Hindlimb muscle (tissue), 1 donor: ENCODE data around the gene DBNL. TPM values are rescaled to one million over a fixed set of nuclear protein-coding genes. Genes with fewer than 3 reads are reported as not detected.

Experiments used
- DNase-seq: peaks from one replicate; pipeline ENCODE4 v3.0.0-alpha.2; 2013
- polyA plus RNA-seq: library from polyadenylated mRNA; unstranded; fragments of 120-200 nt; gene quantifications from one replicate; pipeline ENCODE4 v1.2.1, GENCODE V29; 2013; ENCODE audit not compliant: insufficient read length

DBNL gene
- polyA plus RNA-seq, 1 donor: 43.5 TPM

DNA sequence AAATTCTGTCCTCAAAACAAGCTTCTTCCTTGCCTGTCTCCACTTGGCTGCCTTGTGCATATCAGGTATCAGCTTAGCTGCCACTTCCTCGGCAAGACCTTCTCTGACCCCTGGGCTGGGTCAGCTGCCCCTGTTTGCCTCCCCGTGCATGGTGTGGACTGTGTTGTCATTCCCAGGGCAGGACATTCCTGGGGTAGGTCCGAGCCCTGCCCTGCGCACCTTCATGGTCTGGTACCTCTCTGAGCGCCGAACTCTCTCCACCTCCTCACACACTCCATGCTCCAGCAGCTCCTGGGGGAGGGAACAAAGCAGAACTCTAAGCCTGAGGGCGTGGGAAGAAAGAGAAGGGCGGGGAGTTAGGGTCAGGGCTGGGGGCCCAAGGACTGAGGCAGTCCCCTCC, 34.0 kb downstream of the DBNL start:
- no peak for DNase-seq

DNA sequence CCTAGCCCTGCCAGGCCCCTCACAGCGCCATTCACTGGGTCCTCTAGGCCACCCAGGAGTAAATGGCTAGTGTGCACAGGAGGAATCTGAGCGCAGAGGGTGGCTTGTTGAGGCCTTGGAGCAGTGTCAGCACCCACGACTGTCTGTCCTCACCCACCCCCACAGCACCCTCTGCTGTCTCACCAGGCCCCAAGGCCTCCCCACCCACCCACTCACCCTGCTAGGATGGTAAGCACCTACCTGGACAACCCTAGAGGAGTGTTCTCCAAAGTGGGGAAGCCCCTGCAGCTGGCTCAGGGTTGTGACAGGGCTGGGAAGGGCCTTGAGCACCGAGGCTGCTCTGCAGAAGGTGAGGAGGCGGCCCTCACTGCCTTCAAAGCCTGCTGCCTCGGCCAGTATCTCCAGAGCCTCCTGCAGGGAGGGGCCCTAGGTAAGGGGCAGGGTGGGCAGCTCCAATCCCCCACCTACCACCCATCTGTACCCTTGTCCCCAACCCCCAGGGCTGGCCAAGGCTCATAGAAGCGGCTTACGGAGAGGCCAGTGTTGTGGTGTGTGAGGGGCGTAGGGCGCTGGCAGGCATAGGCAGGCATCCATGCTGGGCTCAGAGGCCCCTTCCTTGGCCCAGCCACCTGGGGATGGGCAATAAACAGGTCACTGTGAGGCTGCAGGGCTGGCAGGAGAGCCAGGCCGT, 35.0 kb downstream of the DBNL start:
- DNase-seq: no peak

DNA sequence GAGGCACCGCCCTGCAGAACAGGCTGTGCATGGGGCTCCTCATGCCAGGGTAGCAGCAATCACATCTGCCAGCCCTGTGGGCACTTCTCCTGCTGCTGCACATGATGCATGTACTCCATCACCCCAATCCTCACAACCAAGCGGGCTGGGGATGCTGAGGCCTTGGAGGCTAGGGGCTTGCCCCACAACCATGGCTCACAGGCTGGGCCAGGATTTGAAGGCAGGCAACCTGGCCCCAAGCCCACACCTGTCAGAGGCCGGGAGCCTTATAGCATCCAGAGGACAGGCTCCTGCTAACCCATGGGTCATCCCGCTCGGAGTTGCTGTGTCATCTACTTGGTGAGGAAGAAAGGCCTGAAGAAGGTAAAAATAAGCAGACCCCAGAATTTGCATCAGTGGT, 35.6 kb downstream of the DBNL start:
- no peak for DNase-seq

DNA sequence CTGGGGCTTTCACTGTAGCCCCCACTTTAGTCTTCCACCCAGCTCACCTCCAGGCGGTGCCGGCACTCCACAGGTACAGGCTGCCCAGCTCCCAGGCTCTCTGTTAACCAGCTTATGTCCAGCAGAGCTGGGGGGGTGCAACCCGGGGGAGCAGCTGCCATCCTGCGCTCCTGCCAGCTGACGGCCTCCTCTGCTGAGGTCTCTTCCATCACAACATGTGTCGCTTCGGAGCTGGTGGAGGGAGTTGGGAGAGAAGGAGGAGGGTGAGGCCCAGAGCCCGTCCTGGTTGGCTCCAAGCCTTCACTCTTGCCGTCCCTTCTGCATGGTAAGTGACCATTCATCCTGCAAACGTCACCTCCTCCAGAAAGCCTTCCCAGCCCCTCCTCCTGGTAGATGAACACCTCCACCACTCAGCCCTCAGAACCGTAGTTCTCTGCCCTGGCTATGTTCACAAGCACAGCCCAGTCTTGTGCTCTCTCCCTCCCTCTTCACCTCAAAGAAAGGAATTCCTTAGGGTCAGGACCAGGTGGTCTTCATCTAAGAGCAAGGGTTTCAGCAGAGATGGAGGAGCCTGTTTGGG, 36.3 kb downstream of the DBNL start:
- DNase-seq: no peak

DNA sequence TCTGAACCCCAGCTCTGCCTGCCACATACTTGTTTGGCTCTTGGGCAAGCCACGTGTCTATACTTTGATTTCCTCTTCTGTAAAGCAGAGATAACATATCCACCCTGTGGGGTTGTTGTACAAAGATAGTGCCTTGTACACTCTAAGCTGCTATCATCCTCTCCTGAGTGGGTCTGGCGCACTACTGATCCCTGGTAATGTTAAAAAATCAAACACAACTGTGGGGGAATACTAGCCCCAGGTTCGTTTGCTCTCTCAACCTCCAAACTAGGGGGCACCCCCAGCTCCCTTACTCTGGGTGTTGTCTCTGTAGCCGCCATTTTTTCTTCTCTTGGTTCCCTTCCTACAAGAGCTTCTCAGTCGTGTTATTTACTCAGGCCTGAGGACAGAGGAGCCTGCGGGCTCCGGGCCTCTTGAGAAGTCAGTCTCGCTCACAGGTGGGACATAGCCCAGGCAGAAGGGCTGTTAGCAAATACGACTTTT, 36.8 kb downstream of the DBNL start:
- DNase-seq: no peak

DNA sequence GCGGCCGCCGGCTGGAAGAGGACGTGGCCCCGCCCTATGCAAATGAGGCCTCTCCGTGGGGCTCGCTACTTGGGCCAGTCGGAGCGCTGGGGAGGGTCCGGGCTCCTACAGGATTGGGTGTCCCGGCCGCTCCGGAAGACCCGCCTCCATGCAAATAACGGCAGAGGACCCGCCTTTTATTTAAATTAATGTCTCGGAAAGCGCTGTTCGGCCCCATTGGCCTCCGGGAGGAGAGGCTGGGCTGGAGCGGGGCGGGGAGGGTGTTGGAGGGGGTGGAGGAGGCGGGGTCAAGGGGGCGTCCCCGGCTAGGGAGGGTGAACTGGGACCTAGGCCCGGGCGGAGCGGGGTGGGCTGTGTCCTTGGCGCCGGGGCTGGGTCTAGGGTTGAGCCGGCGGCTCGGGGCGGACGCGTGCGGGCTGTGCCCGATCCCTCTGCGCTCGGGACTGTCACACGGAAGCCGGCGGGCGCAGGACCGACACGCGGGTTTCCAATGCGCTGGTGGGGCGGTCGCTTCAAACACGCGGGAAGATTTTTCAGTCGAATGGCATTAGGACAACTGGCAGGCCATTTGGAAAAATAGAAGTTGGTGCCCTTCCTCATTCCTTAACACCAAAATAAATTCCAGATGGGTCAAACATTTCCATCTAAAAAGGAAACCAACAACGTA, 38.2 kb downstream of the DBNL start:
- DNase-seq: peak; percentile 97

DNA sequence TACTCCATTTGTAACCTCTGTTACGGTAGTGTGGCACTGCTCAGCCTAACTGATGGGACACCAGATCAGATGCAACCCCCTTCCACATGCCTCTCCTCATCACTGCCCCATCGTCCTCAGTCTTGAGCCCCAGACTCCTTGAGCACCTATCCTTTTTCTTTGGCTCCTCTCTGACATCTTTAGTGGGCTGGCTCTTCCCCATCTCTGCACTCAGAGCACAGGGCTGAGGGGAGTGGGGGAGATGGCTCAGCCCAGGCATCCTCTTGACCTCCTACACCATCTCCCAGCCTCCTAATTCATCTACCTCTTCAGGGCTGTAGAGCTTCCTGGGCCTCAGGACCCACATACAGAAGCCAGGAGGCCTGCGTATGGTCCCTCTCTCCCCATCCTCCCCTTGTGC, 39.3 kb downstream of the DBNL start:
- no peak for DNase-seq

DNA sequence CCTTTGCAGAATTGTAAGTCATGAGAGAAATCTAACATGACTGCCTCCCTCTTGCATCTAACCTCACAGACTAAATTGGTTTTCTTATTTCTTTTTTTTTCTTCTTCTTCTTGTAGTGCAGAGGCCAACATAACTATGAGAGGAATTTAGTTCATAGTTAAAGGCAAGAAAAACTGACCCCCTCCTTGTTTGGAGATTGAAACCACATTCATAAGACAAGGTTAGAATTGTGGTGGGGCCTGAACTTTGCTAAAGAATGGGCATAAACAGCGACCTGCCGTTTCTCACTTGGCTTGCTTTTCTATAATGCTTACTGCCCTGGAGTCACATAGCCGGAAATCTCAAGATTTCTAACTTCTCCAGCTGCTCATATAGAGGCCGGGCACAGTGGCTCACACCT, 40.2 kb downstream of the DBNL start:
- no peak for DNase-seq

DNA sequence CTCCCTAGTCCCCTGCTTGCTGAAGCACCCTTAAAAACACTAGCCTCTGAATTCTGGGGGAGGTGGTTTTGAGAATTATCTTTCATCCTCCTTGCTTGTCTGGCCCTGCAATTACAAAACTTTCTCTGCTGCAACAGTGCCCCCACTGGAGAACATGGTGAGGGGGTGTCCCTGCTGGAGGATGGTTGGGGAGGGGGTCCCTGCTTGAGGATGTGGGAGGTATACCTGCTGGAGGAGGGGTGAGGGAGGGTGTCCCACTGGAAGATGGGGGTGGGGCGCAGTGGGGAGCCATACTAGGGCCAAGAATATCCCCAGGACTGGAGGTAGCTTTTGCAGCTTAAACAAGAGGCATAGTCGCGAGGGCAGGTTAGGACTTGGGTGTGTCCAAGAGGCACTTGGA, 41.0 kb downstream of the DBNL start:
- no peak for DNase-seq

DNA sequence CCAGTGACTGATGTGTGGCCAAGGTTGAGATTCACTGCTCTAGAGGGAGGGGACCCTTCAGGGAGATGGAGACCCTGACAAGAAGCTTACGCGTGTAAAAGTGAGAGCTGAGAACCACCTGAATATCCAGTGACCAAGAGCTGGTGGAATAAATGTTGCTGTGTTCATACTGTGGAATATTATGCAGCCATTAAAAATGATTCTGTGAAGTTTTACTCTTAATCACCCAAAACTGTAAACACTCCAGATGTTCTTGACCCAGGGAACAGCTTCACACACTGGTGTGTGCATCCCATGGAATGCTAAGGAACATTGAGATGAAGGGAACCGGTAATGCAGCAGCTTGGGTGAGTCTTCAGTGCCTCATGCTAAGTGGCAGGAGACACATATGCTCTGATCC, 42.1 kb downstream of the DBNL start:
- DNase-seq: no peak

DNA sequence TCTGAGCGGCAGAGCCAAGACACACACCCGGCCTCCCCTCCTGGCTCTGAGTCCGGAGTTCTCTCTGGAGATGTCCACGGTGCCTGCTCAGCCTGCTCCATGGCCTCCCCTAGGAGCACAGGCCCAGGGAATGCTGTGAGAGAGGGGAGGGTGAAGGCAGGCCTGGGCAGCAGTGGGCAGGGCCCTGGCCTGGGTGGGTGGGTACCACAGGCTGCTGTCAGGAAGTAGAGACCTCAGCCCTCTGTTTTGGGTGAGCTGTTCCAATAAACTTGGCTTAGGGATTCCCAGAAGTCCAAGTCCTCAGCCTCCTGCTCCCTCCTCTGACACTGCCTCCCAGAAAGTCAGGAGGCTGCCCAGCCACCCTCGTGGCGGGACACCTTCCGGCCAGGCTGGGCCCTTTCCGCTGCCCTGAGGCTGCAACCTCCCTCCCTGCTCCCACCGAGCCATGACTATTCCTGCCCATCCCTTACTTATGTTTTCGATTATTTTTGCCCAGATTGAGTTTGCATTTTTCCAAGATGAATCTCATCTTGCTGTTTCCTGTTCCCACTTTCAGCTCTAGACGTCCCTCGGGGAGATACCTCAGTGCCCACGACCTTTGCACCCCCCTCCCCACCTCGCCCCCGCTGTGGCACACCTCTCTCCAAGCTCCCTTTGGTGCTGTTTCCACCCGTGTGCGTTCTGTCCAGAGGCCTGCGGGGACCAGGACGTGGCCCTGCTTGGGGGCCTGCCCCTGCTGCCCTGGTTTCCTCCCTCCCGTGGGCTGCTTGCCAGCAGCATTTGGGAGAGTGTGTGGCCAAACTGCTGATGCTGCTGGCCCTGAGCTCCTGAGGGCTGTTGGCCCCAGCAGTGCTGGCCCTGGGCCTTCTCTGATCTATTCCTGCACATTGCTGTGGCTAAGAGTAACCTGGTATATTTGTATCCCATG, 43.7 kb downstream of the DBNL start:
- no peak for DNase-seq

DNA sequence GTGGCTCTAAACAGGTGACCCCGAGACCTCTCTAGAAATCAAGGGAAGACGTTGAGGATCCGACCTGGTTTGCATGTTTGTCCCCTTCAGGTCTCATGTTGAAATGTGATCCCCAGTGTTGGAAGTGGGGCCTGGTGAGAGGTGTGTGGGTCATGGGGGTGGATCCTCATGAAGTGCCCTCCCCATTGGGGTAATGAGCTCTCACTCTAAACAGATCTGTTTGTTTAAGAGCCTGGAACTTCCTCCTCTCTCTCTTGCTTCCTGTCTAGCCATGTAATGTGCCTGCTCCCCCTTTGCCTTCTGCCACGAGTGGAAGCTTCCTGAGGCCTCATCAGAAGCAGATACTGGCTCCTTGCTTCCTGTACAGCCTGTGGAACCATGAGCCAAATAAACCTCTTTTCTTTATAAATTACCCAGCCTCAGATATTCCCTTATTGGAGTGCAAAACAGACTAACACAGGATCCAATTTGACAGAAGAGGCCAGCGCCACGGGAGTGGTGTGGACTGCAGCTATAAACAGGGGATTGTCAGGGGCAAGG, 48.7 kb downstream of the DBNL start:
- DNase-seq: no peak

DNA sequence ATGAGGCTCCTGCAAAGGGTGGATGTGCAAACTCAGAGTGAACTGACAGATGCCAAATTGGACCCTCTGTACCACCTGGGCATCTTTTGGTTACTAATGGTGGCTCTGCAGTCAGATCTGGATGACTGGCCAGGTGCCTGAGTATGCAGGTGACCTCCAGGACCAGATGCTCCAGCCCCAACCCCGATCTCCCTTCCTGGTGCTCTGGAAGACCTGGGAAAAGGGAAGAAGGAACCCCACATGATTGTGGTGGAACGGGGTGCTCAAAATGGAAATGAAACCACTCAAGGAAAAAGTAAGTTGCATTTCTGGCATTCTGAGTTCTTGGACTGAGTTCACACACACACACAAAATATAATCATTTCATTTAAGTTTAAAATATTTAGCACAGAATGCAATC, 49.9 kb downstream of the DBNL start:
- no peak for DNase-seq

DNA sequence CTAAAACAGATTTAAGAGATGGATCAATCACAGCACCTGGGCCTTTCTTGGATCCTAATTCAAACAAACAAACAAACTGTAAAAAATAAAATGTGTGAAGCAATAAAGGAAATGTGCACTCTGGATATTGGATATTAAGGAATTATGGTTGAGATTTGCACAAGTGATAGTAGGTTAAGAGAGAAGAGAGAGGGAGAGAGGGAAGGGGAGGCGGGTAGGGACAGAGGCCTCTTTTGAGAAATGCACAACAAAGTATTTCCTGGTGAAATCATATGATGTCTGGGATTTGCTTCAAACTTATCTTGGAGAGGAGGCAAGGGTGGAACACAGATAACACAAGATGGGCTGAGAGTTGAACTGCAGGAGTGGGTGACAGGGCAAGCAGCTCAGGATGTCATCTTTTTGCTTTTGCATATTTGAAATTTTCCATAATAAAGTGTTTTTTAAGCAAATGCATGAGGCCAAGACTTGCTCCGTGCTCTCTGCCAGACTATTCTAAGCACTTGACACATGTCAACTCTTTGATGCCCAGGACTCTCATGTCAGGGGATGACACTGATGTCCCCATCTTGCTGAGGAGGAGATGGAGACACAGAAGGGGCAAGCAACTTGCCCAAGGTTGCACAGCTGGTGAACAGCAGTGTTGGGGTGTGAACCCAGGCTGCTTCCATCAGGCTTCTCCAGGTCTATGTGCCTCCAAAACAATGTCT, 50.5 kb downstream of the DBNL start:
- no peak for DNase-seq

DNA sequence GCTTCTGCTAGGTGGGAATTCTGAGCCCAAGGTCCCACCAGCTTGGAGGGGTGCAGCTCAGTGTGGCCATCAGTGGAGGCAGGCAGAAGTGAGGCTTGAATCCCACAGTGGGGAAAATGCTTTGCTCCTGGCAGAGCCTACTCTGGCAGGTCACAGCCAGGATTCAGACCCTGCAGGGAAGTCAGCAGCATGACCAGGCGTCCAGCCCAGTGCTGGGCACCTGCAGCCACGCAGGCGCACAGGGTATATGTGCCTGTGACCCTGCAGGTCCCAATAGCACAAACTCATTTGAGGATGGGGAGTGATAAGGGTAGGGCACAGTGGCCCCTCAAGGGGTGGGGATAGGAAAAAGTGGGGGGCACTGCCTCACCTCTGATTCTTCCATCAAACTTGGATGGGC, 51.3 kb downstream of the DBNL start:
- DNase-seq: no peak

DNA sequence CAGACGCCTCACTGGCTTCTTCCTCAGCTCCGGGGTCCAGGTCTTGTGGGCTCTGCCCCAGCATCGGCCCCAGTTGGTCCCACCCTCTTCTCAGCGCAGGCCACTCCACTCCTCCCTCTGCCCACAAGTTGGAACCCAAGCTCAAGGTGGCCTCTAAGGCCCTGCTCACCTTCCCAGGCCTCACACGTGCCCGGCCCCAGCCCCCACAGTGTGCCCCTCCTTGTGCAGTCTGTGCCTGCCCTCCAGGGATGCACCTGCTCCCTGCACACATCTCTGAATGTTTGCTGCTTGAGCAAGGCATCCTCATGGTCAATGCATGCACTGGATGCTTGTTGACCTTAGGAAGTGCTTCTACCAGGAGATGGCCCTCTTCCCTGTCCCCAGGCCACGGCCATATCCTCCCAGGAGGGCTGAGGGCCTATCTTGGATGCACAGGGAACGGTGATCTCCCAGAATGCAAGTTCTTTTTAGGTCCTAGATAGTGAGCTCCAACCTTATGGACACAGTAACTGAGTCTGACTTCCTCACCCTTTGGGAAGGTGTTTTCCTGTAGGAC, 51.9 kb downstream of the DBNL start:
- DNase-seq: no peak

DNA sequence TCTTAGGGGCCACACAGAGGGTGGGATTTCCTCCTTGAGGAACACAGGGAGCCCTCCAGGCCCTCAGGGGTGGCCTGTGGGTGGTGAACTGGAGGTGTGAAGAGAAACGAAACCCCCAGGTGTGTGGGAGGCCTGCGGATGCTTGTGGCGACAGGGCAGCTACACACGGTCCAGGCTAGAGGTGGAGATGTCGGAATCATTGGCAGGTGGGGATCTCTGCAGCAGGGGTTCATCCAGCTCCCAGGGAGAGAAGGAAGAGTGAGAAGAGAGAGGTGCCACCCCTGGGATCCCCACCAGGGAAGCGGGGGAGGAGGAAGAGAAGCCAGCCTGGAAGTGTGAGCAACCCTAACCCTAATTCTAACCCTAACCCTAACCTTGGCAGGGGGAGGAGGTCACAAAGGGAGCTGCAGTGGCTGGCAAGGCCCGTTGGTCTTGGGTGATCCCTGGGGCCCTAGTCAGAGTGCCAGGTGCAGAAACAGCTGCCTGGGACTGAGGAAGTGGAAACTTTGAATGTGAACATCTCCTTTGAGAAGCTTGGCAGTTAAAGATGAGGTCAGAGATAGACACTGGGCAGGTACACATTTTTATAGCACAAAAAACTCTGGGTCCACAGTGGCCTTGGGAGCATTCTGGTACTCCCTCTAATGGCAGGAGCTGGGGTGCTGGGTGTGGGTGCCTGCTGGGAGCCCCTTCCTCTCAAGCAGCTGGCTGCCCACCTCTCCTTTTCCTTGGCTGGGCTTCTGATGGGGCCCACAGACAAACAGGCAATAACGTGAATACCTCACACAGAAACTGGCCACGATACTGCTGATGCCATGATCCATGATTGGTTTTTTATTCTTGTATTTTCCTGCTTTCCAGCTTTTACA, 52.8 kb downstream of the DBNL start:
- no peak for DNase-seq

DNA sequence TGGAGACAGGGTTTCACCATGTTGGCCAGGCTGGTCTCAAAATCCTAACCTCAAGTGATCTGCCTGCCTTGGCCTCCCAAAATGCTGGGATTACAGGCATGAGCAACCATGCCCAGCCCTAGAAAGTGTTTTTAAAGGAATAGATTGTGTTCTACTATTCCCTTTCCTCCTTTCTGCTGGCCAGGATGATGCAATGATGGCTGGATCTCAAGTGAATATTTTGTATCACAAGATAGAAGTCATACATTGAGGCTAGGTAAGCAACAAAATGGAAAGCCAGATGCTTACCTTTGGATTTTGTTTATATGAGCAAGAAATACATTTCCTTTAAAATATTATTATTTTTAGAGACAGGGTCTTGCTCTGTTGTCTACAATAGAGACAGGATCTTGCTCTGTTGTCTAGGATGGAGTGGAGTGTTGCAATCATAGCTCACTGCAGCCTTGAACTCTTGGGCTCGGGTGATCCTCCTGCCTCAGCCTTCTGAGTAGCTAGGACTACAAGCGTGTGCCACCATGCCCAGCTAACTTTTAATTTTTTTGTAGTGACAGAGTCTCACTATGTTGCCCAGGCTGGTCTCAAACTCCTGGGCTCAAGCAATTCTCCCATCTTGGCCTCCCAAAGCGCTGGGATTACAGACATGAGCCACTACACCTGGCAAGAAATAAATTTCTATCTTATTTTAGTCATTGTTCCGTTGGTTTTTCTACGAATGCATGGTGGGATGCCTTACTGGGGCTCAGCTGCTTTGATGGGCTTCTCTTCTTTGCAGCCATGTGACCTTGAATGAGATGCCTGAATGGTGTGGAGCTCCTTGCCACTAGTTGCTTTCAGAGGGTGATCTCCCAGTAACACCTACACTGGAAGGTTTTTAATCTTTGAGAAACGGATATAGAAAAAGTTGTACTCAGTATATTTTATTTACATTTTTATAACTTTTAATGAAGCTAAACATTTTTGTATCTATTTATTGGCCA, 53.9 kb downstream of the DBNL start:
- no peak for DNase-seq

DNA sequence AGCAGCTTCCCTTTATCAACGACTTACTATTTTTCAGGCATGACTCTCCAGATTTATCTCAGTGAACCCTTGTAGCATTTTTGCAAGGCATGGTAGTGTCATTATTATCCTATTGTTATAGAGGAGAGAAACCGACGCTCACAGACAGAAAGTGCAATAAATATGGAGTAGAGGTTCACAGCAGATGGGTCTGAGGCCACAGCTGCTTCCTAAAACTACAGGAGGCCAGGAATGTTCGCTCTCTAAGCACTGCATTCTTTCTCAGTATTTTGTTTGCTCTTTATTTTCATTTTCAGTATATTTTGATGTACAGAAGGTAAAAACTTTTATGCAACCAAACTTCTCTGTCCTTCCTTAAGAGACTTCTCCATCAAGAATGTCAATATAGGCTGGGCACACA, 55.2 kb downstream of the DBNL start:
- no peak for DNase-seq
